Measurements from ENCODE around the gene CCT3.
"Not testable (repeated sequence)": the region's sequence is repeated elsewhere in the genome, so short reads cannot be mapped to it uniquely, and the experiment has no call there.

CCT3 gene

GRCh38 chr1:156342166-156342955 lies 4.3 kb upstream of the CCT3 start:
- DNase-seq, result no peak
- intact Hi-C loops (cut with DNase I), result no loop called here

DNA sequence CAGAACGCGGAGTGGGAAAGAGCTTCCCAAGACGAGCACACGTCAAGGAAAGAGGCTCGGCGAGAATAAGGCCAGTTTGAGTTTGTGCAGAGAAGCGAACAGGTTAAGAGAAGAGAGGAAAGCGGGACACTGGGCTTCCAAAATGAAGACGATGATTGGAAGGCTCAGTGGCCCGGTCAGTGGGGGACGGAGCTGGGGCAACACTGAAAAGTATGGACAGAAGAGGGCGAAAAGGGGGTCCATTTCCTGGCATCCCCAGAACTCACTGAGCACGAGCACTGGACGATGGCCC lies 258 bp downstream of the CCT3 start:
- DNase-seq, result no peak

GRCh38 chr1:156337052-156337887 lies 822 bp downstream of the CCT3 start:
- DNase-seq, result no peak
- intact Hi-C loops (cut with DNase I), result no loop called here

More for the DNA sequence above, 258 bp downstream of the CCT3 start:
- intact Hi-C loops (cut with DNase I), result no loop called here

DNA sequence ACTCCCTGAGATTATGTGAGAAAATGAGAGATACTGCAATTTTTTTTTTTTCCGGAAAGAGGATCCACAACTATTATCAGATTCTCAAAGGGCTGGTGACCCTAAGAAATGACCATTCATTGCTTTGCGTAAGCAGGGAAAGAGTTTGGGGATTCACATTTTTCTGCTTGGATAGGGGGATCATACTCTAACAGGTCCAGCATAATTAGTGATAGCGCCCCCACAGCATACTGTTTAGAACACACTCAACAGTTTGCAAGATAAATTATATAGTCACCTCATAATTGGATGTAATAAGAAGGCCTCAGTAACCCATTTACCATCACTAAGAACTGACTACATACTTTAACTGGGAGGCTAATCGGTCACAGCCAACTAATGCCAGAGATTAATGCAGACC lies 1.9 kb downstream of the CCT3 start:
- no peak for DNase-seq
- intact Hi-C loops (cut with DNase I), result no loop called here

DNA sequence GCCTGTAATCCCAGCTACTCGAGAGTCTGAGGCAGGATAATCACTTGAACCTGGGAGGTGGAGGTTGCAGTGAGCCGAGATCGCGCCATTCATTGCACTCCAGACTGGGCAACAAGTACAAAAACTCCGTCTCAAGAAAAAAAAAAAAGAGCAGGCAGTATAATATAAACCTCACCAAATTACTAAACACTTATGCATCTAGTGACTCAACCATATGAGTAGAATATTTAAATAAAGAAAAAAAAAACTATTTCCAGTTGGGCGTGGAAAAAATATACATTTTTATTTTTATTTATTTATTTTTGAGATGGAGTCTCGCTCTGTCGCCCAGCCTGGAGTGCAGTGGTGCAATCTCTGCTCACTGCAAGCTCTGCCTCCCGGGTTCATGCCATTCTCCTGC lies 14.9 kb downstream of the CCT3 start:
- DNase-seq; intact Hi-C loops (cut with DNase I): not testable (repeated sequence)

GRCh38 chr1:156320560-156320959 lies 17.5 kb downstream of the CCT3 start:
- intact Hi-C loops (cut with DNase I), result no loop called here

GRCh38 chr1:156319664-156320063 lies 18.4 kb downstream of the CCT3 start:
- intact Hi-C loops (cut with DNase I), result no loop called here
- DNase-seq, result no peak

More at GRCh38 chr1:156320560-156320959, 17.5 kb downstream of the CCT3 start:
- DNase-seq, result no peak

GRCh38 chr1:156316909-156317308 lies 21.2 kb downstream of the CCT3 start:
- no peak for DNase-seq
- intact Hi-C loops (cut with DNase I), result no loop called here

GRCh38 chr1:156310962-156311361 lies 27.1 kb downstream of the CCT3 start:
- peak in 1 of 10 donors; percentile 14 for DNase-seq
- intact Hi-C loops (cut with DNase I), result no loop called here

DNA sequence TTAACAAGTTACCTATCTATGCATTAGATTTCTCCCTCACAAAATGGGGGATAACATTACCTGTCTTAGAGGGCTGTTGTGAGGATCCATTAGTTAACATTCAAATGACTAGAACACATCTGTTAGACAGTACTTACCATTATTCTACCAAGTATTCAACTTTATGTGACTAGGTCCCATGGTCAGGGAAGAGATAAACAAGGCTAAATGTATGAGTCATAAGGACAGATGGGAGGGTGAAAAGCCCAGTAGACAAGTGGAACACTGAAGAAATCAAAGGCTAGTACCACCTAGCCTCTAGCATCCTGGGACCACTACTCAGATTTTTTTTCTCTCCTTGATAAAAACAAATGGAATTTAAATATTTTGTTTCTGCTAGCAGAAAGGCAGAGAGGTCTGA lies 30.0 kb downstream of the CCT3 start:
- no peak for DNase-seq
- intact Hi-C loops (cut with DNase I), result no loop called here

DNA sequence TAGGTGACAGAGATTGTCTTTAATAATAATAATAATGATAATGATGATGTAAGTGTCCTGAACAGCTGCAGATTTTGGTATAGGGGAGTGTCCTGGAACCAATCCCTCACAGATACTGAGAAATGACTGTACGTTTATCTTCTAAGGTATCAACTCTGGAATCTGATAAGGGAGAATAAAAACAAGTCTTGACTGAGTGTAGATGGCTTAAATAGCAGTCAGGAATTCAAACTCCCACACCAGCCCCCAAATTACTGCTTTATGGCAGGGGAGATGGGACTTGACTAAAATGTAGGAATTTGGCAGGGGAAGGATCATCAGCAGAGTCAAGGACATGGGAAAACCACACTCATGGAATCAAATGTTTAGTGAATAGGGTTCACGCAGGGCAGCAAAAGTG lies 32.9 kb downstream of the CCT3 start:
- no peak for DNase-seq
- intact Hi-C loops (cut with DNase I), result no loop called here

DNA sequence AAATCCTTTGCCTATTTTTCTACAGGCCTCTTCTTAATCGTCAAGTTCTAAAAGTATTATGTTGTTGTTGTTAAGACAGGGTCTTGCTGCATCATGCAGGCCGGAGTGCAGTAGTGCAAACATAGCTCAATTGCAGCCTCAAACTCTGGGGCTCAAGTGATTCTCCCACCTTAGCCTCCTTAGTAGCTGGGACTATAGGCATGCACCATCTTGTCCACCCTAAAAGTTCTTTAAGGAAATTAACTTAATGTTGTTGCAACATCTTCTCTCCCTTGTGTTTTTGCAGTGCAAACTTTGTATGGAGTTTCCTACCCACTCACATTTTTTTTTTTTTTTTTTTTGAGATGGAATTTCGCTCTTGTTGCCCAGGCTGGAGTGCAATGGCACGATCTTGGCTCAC lies 34.9 kb downstream of the CCT3 start:
- intact Hi-C loops (cut with DNase I), result no loop called here
- no peak for DNase-seq

DNA sequence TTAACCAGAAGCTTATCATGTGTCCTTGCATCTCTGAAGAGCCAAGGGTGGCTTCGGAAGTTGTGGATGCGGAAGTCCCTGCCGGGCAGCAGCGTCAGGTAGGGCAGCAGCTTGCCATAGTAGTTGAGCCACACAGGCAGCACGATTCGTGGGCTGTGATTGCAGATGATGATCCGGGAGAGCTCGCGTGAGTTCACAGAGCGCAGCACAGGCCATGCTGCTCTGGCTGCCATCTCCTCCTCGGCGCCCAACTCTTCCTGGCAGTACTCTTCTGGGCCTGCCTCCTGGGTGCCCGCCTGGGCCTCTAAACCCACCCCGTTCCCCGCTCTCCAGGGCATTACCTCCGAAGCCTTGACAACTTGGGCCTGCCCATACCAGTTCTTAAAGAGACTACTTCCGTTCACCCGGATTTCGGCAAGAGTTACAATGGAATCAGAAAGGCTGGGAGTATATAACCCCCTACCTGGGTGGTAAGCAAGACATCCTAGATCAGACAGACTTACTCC lies 39.2 kb downstream of the CCT3 start, which contains the start of gene VHLL:
Gene VHLL, minus strand, starts transcription at position 456 of the 506 bp plus-strand sequence. Its CDS starts 118 bp downstream, at position 338.
- intact Hi-C loops (cut with DNase I), result loop anchor here (10.0 kb wide), 1 partner anchor 64 kb away; no protein-coding TSS in a partner anchor
- DNase-seq, result no peak

DNA sequence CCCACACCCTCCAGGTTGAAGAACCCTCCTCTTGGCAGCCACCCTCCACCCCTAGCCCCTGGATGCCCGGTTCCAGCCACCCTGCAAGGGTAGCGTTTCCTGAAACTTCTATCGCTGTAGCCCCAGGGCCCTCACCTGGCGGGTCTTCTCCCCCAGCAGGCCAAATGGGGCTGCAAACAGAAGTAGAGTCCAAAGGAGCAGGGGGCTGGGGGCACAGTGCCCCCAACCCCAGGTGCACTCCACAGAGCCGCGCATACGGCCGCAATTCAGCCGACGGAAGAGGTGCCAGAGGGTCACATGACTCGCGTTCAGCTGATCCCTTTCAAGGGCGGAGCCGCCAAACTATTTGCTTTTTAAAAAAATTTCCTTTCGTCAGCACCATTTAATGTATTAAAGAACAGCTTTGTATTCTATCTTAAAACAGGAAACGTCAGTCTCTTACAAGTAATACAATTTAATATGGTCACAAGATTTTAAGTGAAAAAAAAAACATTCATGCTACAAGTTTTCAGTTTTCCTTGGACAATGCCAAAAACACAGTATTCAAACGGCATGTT lies 42.6 kb downstream of the CCT3 start, which contains the start of gene GLMP:
Gene GLMP, minus strand, starts transcription at position 289 of the 557 bp plus-strand sequence. Its CDS starts 34 bp downstream, at position 255.
- intact Hi-C loops (cut with DNase I), result loop anchor here (10.0 kb wide), 1 partner anchor 61 kb away; no protein-coding TSS in a partner anchor

GRCh38 chr1:156293895-156294294 lies 44.2 kb downstream of the CCT3 start:
- peak in 1 of 10 donors; percentile 58 for DNase-seq
- intact Hi-C loops (cut with DNase I), result loop anchor here (10.0 kb wide), 1 partner anchor 59 kb away; no protein-coding TSS in a partner anchor

More for the DNA sequence above, 42.6 kb downstream of the CCT3 start, which contains the start of gene GLMP:
- peak in 9 of 10 donors; percentile 62 to 94 (median 69) for DNase-seq

- DNase-seq, result peak in 1 of 10 donors; percentile 22
Measured at GRCh38 chr1:156293098-156293434, 45.0 kb downstream of the CCT3 start.

DNA sequence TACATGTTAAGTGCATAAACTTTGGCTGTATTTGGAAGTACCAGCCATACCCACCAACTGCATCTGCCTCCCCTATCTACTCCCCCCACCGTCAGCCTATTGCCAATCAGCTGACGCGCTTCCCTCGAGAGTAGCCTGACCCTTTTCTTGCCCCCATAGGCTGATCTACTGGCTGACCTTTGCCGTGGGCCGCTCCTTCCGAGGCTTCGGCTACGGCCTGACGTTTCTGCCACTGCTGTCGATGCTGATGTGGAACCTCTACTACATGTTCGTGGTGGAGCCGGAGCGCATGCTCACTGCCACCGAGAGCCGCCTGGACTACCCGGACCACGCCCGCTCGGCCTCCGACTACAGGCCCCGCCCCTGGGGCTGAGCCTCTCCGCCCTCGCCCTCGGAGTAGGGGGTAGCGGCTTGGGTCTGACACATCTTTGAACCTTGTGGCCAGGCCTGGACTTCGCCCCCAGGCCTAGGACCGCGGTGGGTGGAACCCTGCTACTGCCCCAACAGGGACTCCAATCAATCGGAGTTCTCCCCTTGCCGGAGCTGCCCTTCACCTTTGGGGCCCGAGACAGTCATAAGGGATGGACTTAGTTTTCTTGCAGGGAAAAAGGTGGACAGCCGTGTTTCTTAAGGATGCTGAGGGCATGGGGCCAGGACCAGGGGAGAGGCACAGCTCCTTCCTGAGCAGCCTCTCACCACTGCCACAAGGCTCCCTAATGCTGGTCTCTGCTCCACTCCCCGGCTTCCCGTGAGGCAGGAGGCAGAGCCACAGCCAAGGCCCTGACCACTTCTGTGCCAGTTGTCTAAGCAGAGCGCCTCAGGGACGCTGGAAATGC lies 46.6 kb downstream of the CCT3 start:
- peak; percentile 74 to 98 (median 84) for DNase-seq
- intact Hi-C loops (cut with DNase I), result loop anchor here (10.0 kb wide), 1 partner anchor 57 kb away; no protein-coding TSS in a partner anchor

More at GRCh38 chr1:156293098-156293434, 45.0 kb downstream of the CCT3 start:
- intact Hi-C loops (cut with DNase I), result loop anchor here (10.0 kb wide), 1 partner anchor 58 kb away; no protein-coding TSS in a partner anchor

GRCh38 chr1:156289857-156290256 lies 48.2 kb downstream of the CCT3 start:
- intact Hi-C loops (cut with DNase I), result loop anchor here (10.0 kb wide), 1 partner anchor 55 kb away; no protein-coding TSS in a partner anchor
- DNase-seq, result no peak

DNA sequence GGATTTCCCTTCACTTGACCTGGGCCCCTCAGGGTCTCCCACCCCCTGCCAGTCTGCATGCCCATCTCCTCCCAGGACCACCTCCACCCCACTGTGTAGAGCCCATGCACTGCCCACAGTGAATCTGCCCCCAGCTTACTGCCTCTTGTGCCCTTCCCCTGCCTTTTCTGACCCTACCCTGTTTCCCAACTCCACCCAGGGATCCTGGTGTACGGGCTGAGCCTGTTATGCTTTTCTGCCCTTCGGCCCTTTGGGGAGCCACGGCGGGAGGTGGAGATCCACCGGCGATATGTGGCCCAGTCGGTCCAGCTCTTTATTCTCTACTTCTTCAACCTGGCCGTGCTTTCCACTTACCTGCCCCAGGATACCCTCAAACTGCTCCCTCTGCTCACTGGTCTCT lies 52.0 kb downstream of the CCT3 start:
- DNase-seq, result peak in 2 of 10 donors; percentile 43 to 67
- intact Hi-C loops (cut with DNase I), result no loop called here
